Measurements from ENCODE around the gene IL1RL1. TPM values are rescaled to one million over a fixed set of nuclear protein-coding genes. Genes with fewer than 3 reads are reported as not detected.

IL1RL1 gene
- total RNA-seq, 1 donor from 2014 or later = not detected

DNA sequence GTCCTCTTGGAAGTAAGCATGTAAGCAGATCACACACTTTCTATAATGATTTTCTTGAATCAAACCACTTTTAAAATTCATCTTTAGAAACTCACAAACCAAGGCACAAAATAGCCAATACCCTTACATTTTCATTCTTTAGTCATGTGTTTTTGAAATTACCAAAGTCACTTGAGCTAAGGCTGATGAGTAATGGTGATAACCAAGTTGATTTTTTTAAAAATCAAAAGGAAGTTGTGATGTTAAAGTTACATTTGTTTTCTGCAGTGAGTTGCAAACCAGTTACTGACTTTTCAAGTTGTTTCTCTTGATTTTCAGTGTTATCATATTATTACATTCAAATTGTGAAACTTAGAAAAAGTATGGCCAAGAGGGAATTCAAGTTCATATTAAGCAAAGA is 90.1 kb downstream of the IL1RL1 start:
- peaks cover 39% of the 10 kb centered on the region for H3K27me3 Mint-ChIP-seq (ENCODE audit: unreplicated experiment)
- no peaks in the 10 kb centered on the region for H3K4me1 Mint-ChIP-seq (ENCODE audit: unreplicated experiment)
- no peak for TF ChIP-seq CTCF (IDR thresholded peaks at IDR 0.05)
- H3K4me3 Mint-ChIP-seq (ENCODE audit: unreplicated experiment) = no peak overlapping the region
- no peaks in the 10 kb centered on the region for H3K9me3 Mint-ChIP-seq (ENCODE audit: unreplicated experiment)
- no peak overlapping the region for H3K27ac Mint-ChIP-seq (ENCODE audit: unreplicated experiment)
- no peaks in the 10 kb centered on the region for H3K36me3 Mint-ChIP-seq (ENCODE audit: unreplicated experiment)
- DNase-seq (ENCODE audit: extremely low spot score, unreplicated experiment) = no peak

Other genes with a start within 250 kb of the IL1RL1 start
- 56.3 and 59.8 TPM in 2 replicates for gene IL1R1, start 168.8 kb upstream of the IL1RL1 start, total RNA-seq
- 0.21 TPM in 1 of 2 replicates, not detected in the other for gene IL1RL2, start 124.5 kb upstream of the IL1RL1 start, total RNA-seq
- gene IL18R1, start 44.2 kb downstream of the IL1RL1 start, total RNA-seq = 0.26 and 0.38 TPM in 2 replicates
- gene IL18RAP, start 111.6 kb downstream of the IL1RL1 start, total RNA-seq = not detected in 2 replicates
- not detected in 2 replicates for gene SLC9A4, start 161.7 kb downstream of the IL1RL1 start, total RNA-seq

Data from osteocyte (in vitro differentiated cells).